ENCODE results near the gene MGME1. TPM values are rescaled to one million over a fixed set of nuclear protein-coding genes. Genes with fewer than 3 reads are reported as not detected.

MGME1 gene
- total and polyA plus RNA-seq, 2 of the 13 experiments (the other 11 are each of a cell fraction or from before 2014, with no cell fraction given) = 36.7 to 66.6 TPM

DNA sequence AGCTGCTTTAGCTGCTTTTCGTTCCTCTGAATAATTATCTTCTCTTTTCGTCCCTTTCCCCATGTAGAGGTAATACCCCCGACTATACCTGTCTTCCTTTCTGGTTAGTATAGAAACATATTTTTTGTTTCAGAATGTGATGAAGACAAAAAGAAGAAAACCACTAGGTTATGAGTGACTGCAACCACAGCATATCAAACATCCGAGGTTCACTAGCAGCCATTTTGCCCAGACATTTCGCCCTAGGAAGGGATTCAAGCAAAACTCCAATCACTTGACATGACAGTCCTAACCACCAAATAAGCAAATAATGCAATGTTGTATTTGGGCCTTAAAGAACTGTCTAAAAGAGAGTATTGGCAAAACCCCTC, 9.6 kb upstream of the MGME1 start (continued):
- TF ChIP-seq, protein P1, sequence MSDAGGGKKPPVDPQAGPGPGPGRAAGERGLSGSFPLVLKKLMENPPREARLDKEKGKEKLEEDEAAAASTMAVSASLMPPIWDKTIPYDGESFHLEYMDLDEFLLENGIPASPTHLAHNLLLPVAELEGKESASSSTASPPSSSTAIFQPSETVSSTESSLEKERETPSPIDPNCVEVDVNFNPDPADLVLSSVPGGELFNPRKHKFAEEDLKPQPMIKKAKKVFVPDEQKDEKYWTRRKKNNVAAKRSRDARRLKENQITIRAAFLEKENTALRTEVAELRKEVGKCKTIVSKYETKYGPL (CRISPR knock-in tag; IDR thresholded peaks at IDR 0.05) = no peak
- TF ChIP-seq AGO1 (IDR thresholded peaks at IDR 0.05; ENCODE audit: low read depth, low read length, poor library complexity, severe bottlenecking) = no peak
- TF ChIP-seq, protein P2, sequence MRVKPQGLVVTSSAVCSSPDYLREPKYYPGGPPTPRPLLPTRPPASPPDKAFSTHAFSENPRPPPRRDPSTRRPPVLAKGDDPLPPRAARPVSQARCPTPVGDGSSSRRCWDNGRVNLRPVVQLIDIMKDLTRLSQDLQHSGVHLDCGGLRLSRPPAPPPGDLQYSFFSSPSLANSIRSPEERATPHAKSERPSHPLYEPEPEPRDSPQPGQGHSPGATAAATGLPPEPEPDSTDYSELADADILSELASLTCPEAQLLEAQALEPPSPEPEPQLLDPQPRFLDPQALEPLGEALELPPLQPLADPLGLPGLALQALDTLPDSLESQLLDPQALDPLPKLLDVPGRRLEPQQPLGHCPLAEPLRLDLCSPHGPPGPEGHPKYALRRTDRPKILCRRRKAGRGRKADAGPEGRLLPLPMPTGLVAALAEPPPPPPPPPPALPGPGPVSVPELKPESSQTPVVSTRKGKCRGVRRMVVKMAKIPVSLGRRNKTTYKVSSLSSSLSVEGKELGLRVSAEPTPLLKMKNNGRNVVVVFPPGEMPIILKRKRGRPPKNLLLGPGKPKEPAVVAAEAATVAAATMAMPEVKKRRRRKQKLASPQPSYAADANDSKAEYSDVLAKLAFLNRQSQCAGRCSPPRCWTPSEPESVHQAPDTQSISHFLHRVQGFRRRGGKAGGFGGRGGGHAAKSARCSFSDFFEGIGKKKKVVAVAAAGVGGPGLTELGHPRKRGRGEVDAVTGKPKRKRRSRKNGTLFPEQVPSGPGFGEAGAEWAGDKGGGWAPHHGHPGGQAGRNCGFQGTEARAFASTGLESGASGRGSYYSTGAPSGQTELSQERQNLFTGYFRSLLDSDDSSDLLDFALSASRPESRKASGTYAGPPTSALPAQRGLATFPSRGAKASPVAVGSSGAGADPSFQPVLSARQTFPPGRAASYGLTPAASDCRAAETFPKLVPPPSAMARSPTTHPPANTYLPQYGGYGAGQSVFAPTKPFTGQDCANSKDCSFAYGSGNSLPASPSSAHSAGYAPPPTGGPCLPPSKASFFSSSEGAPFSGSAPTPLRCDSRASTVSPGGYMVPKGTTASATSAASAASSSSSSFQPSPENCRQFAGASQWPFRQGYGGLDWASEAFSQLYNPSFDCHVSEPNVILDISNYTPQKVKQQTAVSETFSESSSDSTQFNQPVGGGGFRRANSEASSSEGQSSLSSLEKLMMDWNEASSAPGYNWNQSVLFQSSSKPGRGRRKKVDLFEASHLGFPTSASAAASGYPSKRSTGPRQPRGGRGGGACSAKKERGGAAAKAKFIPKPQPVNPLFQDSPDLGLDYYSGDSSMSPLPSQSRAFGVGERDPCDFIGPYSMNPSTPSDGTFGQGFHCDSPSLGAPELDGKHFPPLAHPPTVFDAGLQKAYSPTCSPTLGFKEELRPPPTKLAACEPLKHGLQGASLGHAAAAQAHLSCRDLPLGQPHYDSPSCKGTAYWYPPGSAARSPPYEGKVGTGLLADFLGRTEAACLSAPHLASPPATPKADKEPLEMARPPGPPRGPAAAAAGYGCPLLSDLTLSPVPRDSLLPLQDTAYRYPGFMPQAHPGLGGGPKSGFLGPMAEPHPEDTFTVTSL (CRISPR knock-in tag; IDR thresholded peaks at IDR 0.05; ENCODE audit: borderline replicate concordance) = no peak
- TF ChIP-seq, protein P3, sequence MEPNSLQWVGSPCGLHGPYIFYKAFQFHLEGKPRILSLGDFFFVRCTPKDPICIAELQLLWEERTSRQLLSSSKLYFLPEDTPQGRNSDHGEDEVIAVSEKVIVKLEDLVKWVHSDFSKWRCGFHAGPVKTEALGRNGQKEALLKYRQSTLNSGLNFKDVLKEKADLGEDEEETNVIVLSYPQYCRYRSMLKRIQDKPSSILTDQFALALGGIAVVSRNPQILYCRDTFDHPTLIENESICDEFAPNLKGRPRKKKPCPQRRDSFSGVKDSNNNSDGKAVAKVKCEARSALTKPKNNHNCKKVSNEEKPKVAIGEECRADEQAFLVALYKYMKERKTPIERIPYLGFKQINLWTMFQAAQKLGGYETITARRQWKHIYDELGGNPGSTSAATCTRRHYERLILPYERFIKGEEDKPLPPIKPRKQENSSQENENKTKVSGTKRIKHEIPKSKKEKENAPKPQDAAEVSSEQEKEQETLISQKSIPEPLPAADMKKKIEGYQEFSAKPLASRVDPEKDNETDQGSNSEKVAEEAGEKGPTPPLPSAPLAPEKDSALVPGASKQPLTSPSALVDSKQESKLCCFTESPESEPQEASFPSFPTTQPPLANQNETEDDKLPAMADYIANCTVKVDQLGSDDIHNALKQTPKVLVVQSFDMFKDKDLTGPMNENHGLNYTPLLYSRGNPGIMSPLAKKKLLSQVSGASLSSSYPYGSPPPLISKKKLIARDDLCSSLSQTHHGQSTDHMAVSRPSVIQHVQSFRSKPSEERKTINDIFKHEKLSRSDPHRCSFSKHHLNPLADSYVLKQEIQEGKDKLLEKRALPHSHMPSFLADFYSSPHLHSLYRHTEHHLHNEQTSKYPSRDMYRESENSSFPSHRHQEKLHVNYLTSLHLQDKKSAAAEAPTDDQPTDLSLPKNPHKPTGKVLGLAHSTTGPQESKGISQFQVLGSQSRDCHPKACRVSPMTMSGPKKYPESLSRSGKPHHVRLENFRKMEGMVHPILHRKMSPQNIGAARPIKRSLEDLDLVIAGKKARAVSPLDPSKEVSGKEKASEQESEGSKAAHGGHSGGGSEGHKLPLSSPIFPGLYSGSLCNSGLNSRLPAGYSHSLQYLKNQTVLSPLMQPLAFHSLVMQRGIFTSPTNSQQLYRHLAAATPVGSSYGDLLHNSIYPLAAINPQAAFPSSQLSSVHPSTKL (CRISPR knock-in tag; IDR thresholded peaks at IDR 0.05) = no peak
- TF ChIP-seq, protein P4, sequence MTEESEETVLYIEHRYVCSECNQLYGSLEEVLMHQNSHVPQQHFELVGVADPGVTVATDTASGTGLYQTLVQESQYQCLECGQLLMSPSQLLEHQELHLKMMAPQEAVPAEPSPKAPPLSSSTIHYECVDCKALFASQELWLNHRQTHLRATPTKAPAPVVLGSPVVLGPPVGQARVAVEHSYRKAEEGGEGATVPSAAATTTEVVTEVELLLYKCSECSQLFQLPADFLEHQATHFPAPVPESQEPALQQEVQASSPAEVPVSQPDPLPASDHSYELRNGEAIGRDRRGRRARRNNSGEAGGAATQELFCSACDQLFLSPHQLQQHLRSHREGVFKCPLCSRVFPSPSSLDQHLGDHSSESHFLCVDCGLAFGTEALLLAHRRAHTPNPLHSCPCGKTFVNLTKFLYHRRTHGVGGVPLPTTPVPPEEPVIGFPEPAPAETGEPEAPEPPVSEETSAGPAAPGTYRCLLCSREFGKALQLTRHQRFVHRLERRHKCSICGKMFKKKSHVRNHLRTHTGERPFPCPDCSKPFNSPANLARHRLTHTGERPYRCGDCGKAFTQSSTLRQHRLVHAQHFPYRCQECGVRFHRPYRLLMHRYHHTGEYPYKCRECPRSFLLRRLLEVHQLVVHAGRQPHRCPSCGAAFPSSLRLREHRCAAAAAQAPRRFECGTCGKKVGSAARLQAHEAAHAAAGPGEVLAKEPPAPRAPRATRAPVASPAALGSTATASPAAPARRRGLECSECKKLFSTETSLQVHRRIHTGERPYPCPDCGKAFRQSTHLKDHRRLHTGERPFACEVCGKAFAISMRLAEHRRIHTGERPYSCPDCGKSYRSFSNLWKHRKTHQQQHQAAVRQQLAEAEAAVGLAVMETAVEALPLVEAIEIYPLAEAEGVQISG (CRISPR knock-in tag; IDR thresholded peaks at IDR 0.05) = no peak
- TF ChIP-seq, protein P5, sequence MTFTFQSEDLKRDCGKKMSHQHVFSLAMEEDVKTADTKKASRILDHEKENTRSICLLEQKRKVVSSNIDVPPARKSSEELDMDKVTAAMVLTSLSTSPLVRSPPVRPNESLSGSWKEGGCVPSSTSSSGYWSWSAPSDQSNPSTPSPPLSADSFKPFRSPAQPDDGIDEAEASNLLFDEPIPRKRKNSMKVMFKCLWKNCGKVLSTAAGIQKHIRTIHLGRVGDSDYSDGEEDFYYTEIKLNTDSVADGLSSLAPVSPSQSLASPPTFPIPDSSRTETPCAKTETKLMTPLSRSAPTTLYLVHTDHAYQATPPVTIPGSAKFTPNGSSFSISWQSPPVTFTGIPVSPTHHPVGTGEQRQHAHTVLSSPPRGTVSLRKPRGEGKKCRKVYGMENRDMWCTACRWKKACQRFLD (CRISPR knock-in tag; IDR thresholded peaks at IDR 0.05; ENCODE audit: borderline replicate concordance) = no peak
- TF ChIP-seq KMT2A (CRISPR knock-in tag; IDR thresholded peaks at IDR 0.05) = no peak
- TF ChIP-seq, protein P6, sequence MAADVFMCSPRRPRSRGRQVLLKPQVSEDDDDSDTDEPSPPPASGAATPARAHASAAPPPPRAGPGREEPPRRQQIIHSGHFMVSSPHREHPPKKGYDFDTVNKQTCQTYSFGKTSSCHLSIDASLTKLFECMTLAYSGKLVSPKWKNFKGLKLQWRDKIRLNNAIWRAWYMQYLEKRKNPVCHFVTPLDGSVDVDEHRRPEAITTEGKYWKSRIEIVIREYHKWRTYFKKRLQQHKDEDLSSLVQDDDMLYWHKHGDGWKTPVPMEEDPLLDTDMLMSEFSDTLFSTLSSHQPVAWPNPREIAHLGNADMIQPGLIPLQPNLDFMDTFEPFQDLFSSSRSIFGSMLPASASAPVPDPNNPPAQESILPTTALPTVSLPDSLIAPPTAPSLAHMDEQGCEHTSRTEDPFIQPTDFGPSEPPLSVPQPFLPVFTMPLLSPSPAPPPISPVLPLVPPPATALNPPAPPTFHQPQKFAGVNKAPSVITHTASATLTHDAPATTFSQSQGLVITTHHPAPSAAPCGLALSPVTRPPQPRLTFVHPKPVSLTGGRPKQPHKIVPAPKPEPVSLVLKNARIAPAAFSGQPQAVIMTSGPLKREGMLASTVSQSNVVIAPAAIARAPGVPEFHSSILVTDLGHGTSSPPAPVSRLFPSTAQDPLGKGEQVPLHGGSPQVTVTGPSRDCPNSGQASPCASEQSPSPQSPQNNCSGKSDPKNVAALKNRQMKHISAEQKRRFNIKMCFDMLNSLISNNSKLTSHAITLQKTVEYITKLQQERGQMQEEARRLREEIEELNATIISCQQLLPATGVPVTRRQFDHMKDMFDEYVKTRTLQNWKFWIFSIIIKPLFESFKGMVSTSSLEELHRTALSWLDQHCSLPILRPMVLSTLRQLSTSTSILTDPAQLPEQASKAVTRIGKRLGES (CRISPR knock-in tag; IDR thresholded peaks at IDR 0.05; ENCODE audit: borderline replicate concordance) = 0 out of 2 replicates have a peak, but pooled peaks have one; percentile 8
- TF ChIP-seq, protein P7, sequence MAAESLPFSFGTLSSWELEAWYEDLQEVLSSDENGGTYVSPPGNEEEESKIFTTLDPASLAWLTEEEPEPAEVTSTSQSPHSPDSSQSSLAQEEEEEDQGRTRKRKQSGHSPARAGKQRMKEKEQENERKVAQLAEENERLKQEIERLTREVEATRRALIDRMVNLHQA (CRISPR knock-in tag; IDR thresholded peaks at IDR 0.05) = no peak
- TF ChIP-seq ARNTL (CRISPR knock-in tag; IDR thresholded peaks at IDR 0.05) = no peak

Measured in HepG2 (cell line).